Stomach (tissue), 4 donors: ENCODE results near the gene HLA-DMB.

Source experiments
- POLR2AphosphoS5 ChIP-seq, 3 donors: sonication (generic); formaldehyde crosslinking; IDR thresholded peaks; one replicate each; pipeline ENCODE4 v1.6.1; 2016; ENCODE audit warnings: antibody characterized with exemption in 3 of 3
- TF ChIP-seq, protein P1 (sequence below), 7 experiments: fragments of 450-650 bp in 4 of 7; fragments of 200-600 bp in 3 of 7; sonication (generic) in 3 of 7; IDR thresholded peaks; one replicate each; pipeline ENCODE4 v1.5.1; 2016 to 2019; ENCODE audit warnings: antibody characterized with exemption in 7 of 7, control low read depth in 2 of 7, mild to moderate bottlenecking in 1 of 7

DNA sequence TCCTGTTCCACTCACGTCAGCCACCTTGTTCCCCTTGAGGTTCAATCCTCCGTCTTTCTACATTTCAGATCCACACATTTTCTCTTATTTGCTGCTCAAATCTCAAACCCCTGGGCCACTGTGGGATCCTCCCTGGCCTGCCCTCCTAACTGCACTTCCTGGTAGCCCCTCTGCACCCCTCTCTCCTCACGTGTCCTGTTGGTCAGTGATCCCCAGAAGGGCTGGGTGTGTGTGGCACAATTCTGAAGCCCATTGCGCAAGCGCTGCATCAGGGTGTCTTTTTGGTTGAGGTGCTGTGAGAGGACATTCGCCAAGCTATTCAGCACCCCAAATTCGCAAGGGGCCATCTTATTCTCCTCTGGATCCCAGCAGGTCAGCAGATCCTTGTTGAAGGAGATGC, 2.3 kb downstream of the HLA-DMB start:
- TF ChIP-seq, protein P1, sequence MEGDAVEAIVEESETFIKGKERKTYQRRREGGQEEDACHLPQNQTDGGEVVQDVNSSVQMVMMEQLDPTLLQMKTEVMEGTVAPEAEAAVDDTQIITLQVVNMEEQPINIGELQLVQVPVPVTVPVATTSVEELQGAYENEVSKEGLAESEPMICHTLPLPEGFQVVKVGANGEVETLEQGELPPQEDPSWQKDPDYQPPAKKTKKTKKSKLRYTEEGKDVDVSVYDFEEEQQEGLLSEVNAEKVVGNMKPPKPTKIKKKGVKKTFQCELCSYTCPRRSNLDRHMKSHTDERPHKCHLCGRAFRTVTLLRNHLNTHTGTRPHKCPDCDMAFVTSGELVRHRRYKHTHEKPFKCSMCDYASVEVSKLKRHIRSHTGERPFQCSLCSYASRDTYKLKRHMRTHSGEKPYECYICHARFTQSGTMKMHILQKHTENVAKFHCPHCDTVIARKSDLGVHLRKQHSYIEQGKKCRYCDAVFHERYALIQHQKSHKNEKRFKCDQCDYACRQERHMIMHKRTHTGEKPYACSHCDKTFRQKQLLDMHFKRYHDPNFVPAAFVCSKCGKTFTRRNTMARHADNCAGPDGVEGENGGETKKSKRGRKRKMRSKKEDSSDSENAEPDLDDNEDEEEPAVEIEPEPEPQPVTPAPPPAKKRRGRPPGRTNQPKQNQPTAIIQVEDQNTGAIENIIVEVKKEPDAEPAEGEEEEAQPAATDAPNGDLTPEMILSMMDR (IDR thresholded peaks at IDR 0.05), result no peak
- no peak for TF ChIP-seq POLR2AphosphoS5 (IDR thresholded peaks at IDR 0.05)
